Motor neuron (in vitro differentiated cells): ENCODE measurements around the gene FAM199X. TPM values are rescaled to one million over a fixed set of nuclear protein-coding genes. Genes with fewer than 3 reads are reported as not detected.
A peak's percentile ranks its signal among the peaks of the same experiment; 100 is the strongest.

ENCODE experiments used
- ATAC-seq, 8 experiments: fragments of 200-7000 bp; cut with Tn5 transposase; replicated peaks in 6 of 8; 2 replicates each; pipeline ENCODE4 v1.8.0; 2021; ENCODE audit warnings: mild to moderate bottlenecking in 8 of 8, moderate library complexity in 8 of 8
- H3K27ac ChIP-seq, 2 donors: fragments of 250-450 bp; sonication (Bioruptor Pico); 2 replicates each; pipeline ENCODE4 v1.9.0; 2021; ENCODE audit warnings: antibody characterized with exemption in 2 of 2, mild to moderate bottlenecking in 2 of 2, moderate library complexity in 1 of 2
- H3K4me1 ChIP-seq, 2 donors: fragments of 250-450 bp; sonication (Bioruptor Pico); replicated peaks in 1 of 2; 2 replicates each; pipeline ENCODE4 v1.6.1; 2021; ENCODE audit warnings: antibody characterized with exemption in 2 of 2, mild to moderate bottlenecking in 2 of 2, moderate library complexity in 1 of 2
- H3K4me3 ChIP-seq, 5 donors: fragments of 250-450 bp; sonication (Bioruptor Pico); 2 replicates each; pipeline ENCODE4 v1.9.0; 2021; ENCODE audit warnings: antibody characterized with exemption in 5 of 5, mild to moderate bottlenecking in 5 of 5, moderate library complexity in 4 of 5
- WGBS, 10 experiments: fragments of 450-650 bp; shearing (Covaris generic); methylation state at CpG; one replicate each; pipeline ENCODE4 v1.0.0; 2022; 5-methylcytosine and 5-hydroxymethylcytosine counted together
- in situ Hi-C, 9 experiments: fragments of 400-800 bp; cut with MboI; loops; one replicate each; pipeline ENCODE4 v1.15.0; 2021; ENCODE audit warnings: low sequenced_read_pairs in 9 of 9, low pct_unique_long_range_greater_than_20kb in 2 of 9; ENCODE audit not compliant: unreplicated experiment in 9 of 9
- total RNA-seq, 8 experiments: library from RNA; unstranded; fragments of 300-600 nt; gene quantifications; 2 replicates each; pipeline versions ENCODE4 v1.2.3 to v1.2.4, GENCODE V29; 2022

Gene FAM199X
- total RNA-seq, result 10 to 100 TPM; 14.5 to 34.9 (median 23.2) TPM

DNA sequence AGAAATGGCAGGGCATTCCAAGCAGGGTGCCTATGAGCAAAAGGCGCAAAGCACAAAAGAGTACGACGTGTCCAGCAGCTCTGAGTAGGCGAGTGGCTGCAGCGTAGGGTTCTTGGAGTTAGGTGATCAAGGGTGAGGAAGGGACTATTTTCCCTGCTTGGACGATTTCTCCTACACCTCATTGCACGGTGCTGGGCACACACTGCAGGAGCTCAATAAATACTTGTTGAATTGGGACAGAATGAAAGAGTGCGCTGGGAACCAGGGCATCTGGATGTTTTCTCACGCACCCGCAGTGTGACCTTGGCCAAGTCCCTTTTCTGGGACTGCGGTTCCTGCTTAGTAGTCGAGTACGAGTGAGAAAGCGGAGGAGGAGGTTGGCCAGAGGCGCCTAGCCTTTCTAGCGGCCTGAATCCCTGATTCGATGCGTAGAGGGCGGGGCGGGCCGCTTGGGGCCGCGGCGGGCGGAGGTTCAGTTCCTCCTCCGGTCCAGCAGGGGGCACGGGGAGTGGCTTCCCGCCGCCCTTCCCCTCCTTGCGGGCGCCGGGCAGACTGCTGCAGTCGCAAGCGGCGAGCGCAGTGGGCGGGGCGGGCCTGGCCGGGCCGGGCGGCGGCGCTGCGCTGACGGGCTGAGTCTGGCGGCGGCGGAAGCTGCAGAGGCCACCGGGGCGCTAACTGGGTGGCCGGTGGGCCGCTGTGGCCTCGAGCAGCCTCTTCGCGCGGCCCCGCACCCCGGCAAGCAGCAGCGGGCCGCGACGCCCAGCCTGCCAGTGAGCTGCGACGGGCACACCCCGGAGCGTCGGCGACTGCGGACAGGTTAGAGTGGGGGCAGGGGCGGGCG lies at the start of gene FAM199X:
FAM199X (plus strand) TSS at position 560 of the 841 bp plus-strand sequence. CDS start 333 bp downstream, outside the sequence.
- WGBS, 10 experiments, result 0 to 34% (median 34%) methylated on average over 2 to 11 of the region's 71 CpGs; no CpG with 5 or more reads in 7 of the 10 experiments
- in situ Hi-C loops, result no loop called here
- Histone ChIP-seq H3K4me1 (peaks cover 0 to 3% of the 10 kb centered on the region in 2 donors), H3K4me3 (peak within 1 kb of the TSS; percentile 59 to 100 (median 78)), H3K27ac (peak within 1 kb of the TSS; percentile 55 to 88)
- ATAC-seq, result peak; percentile 89 to 97 (median 95)

DNA sequence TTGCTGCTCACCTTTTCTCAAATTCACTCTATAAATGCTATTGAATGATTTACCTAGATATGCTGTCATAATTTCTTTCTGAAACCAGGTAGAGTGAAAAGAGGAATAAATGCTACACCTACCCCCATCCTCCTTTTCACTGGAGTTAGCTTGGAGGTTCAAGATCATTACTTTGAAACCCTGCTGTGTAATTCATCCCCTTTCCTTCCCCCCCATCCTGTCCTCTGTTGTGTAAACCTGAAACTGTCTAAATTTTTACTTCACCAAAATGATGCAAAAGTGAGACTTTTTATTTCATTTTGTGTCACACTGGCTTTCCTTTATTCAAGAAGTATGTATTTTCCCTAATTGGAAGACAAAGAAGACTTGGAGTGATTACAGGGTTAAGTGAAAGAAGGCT lies 48.5 kb upstream of the FAM199X start:
- no peak overlapping the region for H3K4me3 ChIP-seq
- H3K27ac ChIP-seq, result no peak overlapping the region
- H3K4me1 ChIP-seq, result peaks cover 7% of the 10 kb centered on the region in 2 donors
- in situ Hi-C loops, result loop anchor here in 1 of 9 experiments (25.0 kb wide), 1 partner anchor 280 kb away; the partner anchor contains the start of gene RAB9B
- no peak for ATAC-seq

GRCh38 chrX:104118765-104119164 lies 47.5 kb upstream of the FAM199X start:
- in situ Hi-C loops, result loop anchor here in 1 of 9 experiments (25.0 kb wide), 1 partner anchor 281 kb away; the partner anchor contains the start of gene RAB9B
- no peak for ATAC-seq
- peaks cover 2 to 3% of the 10 kb centered on the region in 2 donors for H3K4me1 ChIP-seq
- H3K27ac ChIP-seq, result no peak overlapping the region
- no peak overlapping the region for H3K4me3 ChIP-seq
- 33 to 67% (median 40%) methylated on average over 1 of the region's 1 CpG; no CpG with 5 or more reads in 7 of the 10 experiments for WGBS, 10 experiments

DNA sequence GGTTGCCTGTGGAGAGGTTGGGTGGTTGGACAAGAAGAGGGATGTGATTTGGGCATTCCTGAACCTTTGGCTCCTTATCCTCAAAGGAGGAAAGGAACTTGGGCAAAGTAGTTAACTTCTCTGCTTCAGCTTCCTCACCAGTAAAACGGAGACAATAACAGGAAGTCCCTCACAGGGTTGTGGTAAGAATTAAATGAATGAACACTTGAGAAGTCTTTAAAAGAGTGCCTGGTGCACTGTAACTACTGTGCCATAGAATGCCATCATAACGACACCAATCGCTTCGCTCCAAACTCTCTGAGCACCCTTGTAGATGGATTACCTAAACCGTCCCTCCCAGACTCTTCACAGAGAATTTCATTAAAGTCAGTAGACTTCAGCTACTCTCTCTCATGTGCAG lies 43.4 kb upstream of the FAM199X start:
- H3K4me3 ChIP-seq, result no peak overlapping the region
- no peak overlapping the region for H3K27ac ChIP-seq
- no peak for ATAC-seq
- WGBS, 10 experiments, result 20 to 100% (median 87%) methylated on average over 1 to 3 of the region's 5 CpGs; no CpG with 5 or more reads in 6 of the 10 experiments
- H3K4me1 ChIP-seq, result no peaks in the 10 kb centered on the region
- in situ Hi-C loops, result loop anchor here in 1 of 9 experiments (25.0 kb wide), 1 partner anchor 286 kb away; the partner anchor contains the start of gene RAB9B

DNA sequence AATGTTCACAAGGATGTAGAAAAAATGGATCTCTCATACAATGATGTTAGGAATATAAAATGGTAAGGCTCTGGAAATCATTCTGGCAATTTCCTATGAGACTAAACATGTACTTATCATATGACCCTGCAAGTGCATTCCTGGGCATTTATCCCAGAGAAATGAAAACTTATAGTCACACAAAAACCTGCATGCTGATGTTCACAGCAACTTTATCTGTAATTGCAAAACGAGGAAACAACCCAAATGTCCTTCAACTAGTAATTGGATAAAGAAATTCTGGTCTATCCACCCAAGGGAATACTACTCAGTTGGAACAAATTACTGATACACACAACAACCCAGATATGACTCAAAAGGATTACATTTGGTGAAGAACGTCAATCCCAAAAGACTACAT lies 39.4 kb upstream of the FAM199X start:
- no peak overlapping the region for H3K27ac ChIP-seq
- in situ Hi-C loops, result loop anchor here in 2 of 9 experiments (25.0 kb wide), 1 partner anchor 290 kb away; the partner anchor contains the start of gene RAB9B (in 2 of the 2)
- no peak overlapping the region for H3K4me3 ChIP-seq
- WGBS, 10 experiments, result 0 to 61% (median 33%) methylated on average over 1 to 2 of the region's 2 CpGs; no CpG with 5 or more reads in 6 of the 10 experiments
- no peak for ATAC-seq
- H3K4me1 ChIP-seq, result no peaks in the 10 kb centered on the region

DNA sequence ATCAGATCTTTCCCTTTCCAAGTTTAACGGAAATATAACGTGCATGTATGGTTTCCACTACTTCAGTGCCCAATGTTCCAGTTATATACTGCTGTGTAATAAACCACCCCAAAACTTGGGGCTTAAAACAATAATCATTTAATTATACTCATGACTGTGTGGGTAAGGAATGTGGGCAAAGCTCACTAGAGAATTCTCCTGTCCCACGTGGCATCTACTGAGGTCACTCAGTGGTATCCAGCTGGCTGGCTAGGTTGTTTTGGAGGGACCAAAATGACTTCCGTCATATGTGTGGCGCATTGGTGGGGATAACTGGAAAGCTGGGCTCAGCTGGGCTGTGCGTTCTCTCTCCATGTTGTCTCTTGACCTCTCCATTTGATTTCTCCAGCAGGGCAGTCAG lies 35.4 kb upstream of the FAM199X start:
- in situ Hi-C loops, result loop anchor here in 2 of 9 experiments (25.0 kb wide), 1 partner anchor 294 kb away; the partner anchor contains the start of gene RAB9B (in 2 of the 2)
- no peak overlapping the region for H3K4me3 ChIP-seq
- WGBS, 10 experiments, result 61 to 100% (median 95%) methylated on average over 1 to 5 of the region's 6 CpGs; no CpG with 5 or more reads in 4 of the 10 experiments
- ATAC-seq, result no peak
- no peak overlapping the region for H3K27ac ChIP-seq
- no peaks in the 10 kb centered on the region for H3K4me1 ChIP-seq

DNA sequence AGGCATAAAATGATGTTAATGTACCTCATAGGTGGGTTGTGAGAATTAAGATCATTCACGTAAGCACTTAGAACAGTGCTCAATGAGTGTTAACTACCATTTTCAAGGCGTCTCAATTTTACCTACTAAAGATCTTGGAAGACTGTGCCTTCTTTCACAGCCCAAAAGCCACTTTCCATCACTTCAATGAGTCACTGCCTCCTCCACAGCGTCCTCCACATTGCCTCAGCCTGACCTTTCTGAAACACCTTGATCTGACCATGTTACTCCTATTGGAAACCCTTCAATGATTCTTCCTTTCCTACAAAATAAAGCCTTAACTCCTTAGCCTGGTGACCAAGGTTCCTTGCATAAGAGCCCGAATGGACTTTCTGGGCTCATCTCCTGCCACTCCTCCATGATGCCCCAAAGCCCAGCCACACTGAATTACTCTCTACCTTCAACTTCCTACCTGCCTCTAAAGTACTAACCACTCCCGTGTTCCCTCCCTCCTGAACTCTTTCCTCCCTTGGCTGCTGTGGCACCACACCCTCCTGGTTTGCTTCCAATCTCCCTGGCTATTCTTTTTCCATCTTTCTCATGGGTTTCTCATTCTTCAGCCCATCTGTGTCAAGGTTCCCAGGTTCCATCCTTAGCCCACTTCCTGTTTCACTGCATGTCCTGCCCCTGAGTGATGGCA lies 31.5 kb upstream of the FAM199X start:
- in situ Hi-C loops, result loop anchor here in 2 of 9 experiments (25.0 kb wide), 1 partner anchor 297 kb away; the partner anchor contains the start of gene RAB9B (in 2 of the 2)
- no peak overlapping the region for H3K27ac ChIP-seq
- H3K4me1 ChIP-seq, result no peaks in the 10 kb centered on the region
- no peak for ATAC-seq
- WGBS, 10 experiments, result 49 to 100% (median 90%) methylated on average over 1 to 4 of the region's 5 CpGs; no CpG with 5 or more reads in 7 of the 10 experiments
- H3K4me3 ChIP-seq, result no peak overlapping the region

- peak overlapping the region in 2 of 5 donors; percentile 39 to 46 for H3K4me3 ChIP-seq
- WGBS, 10 experiments, result 67 to 100% methylated on average over 1 of the region's 1 CpG; no CpG with 5 or more reads in 8 of the 10 experiments
- no peaks in the 10 kb centered on the region for H3K4me1 ChIP-seq
- ATAC-seq, result peak in 7 of 8 experiments; percentile 5 to 50 (median 34)
- H3K27ac ChIP-seq, result no peak overlapping the region
- in situ Hi-C loops, result loop anchor here in 2 of 9 experiments (25.0 kb wide), 1 partner anchor 298 kb away; the partner anchor contains the start of gene RAB9B (in 2 of the 2)
Observed at GRCh38 chrX:104135677-104136076, 30.6 kb upstream of the FAM199X start.

DNA sequence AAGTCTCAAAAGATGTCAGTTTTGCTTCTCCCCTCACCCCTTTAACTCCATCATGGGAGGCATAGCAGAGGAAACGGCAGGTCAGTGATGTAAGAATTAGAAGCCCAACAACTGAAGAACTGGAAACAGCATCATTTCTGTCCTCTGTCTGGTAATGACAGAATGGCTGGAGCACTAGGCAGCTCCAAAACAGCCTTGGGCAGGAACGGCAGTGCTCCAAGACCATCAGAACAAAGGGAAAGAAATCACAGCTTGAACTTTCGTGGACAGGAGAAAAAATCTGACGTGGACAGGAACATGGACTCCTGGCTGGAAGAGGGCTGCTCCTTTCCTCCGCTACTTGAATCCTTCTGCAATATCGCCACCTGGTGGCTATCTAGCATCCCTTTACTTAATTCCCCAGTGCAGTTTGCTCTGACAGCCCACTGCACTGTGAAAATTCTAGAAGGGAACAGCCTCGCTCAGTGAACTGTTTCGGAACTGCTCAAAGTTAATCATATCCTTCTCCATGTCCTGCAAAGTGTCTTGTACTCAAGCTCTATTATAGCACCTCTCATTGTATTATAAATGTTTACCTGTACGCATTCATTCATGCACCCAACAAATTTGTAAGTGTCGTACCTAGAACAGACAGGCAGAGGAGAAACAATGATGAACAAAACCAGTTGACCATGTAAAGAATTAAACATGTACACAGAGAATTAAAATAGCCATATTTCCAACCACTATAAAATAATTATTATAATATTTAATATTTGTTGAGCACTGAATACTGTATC lies 29.8 kb upstream of the FAM199X start:
- H3K27ac ChIP-seq, result peak overlapping the region in 1 of 2 donors; percentile 58
- 0 to 80% (median 18%) methylated on average over 1 to 10 of the region's 10 CpGs; no CpG with 5 or more reads in 4 of the 10 experiments for WGBS, 10 experiments
- no peaks in the 10 kb centered on the region for H3K4me1 ChIP-seq
- peak overlapping the region; percentile 22 to 46 (median 33) for H3K4me3 ChIP-seq
- in situ Hi-C loops, result loop anchor here in 2 of 9 experiments (25.0 kb wide), 1 partner anchor 299 kb away; the partner anchor contains the start of gene RAB9B (in 2 of the 2)
- ATAC-seq, result peak; percentile 91 to 99 (median 98)

DNA sequence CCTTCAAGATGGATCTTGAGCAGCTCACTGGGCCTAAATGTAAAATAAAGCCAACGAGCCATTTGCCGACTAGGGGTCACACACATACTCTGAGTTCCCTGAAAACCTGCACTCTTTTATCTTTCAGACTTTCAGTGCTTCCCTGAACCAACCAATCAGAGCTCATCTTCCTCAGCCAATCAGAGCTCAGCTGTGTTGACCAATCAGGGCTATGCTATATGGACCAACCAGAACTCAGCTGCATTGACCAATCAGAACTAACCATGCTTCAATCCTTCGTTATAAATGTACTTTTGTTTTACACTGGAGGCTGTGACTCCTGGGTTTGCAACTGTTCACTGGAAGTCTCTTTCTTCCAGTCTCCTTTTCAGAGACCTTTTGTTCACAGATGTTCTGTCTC lies 28.8 kb upstream of the FAM199X start:
- WGBS, 10 experiments, result 29 to 100% (median 100%) methylated on average over 1 to 3 of the region's 3 CpGs; no CpG with 5 or more reads in 5 of the 10 experiments
- in situ Hi-C loops, result loop anchor here in 2 of 9 experiments (25.0 kb wide), 1 partner anchor 300 kb away; the partner anchor contains the start of gene RAB9B (in 2 of the 2)
- ATAC-seq, result peak in 5 of 8 experiments; percentile 10 to 63 (median 39)
- no peak overlapping the region for H3K4me3 ChIP-seq
- H3K27ac ChIP-seq, result no peak overlapping the region
- no peaks in the 10 kb centered on the region for H3K4me1 ChIP-seq

- no peaks in the 10 kb centered on the region for H3K4me1 ChIP-seq
- no peak overlapping the region for H3K27ac ChIP-seq
- 40 to 100% (median 64%) methylated on average over 1 to 5 of the region's 8 CpGs; no CpG with 5 or more reads in 6 of the 10 experiments for WGBS, 10 experiments
- H3K4me3 ChIP-seq, result no peak overlapping the region
- in situ Hi-C loops, result loop anchor here in 2 of 9 experiments (25.0 kb wide), 1 partner anchor 304 kb away; the partner anchor contains the start of gene RAB9B (in 2 of the 2)
- ATAC-seq, result no peak
Observed at GRCh38 chrX:104141087-104141760, 25.0 kb upstream of the FAM199X start.
